ENCODE measurements around the gene RAB1A.

Gene RAB1A

GRCh38 chr2:65146078-65146477 lies 16.2 kb upstream of the RAB1A start:
- no peak for TF ChIP-seq MAX (IDR thresholded peaks at IDR 0.05)
- no peak for TF ChIP-seq FOXM1 (IDR thresholded peaks at IDR 0.05; ENCODE audit: borderline replicate concordance, low read depth)
- no peak for TF ChIP-seq CEBPB (IDR thresholded peaks at IDR 0.05)
- no peak for TF ChIP-seq TCF12 (IDR thresholded peaks at IDR 0.05; ENCODE audit: low read depth)
- TF ChIP-seq USF1 (IDR thresholded peaks at IDR 0.05) = no peak
- TF ChIP-seq NFIC (IDR thresholded peaks at IDR 0.05) = no peak
- no peak for TF ChIP-seq EP300 (IDR thresholded peaks at IDR 0.05; ENCODE audit: borderline replicate concordance)
- TF ChIP-seq YY1 (IDR thresholded peaks at IDR 0.05; ENCODE audit: low read depth) = no peak
- no peak for TF ChIP-seq RAD21 (IDR thresholded peaks at IDR 0.05; ENCODE audit: low read depth)
- no peak for TF ChIP-seq ZBTB7A (IDR thresholded peaks at IDR 0.05; ENCODE audit: low read depth)
- no peak for TF ChIP-seq TAF1 (IDR thresholded peaks at IDR 0.05; ENCODE audit: low read depth)
- no peak for TF ChIP-seq CREB1 (IDR thresholded peaks at IDR 0.05; ENCODE audit: low read depth)
- no peak for TF ChIP-seq REST (IDR thresholded peaks at IDR 0.05; ENCODE audit: low read depth)
- TF ChIP-seq EGR1 (IDR thresholded peaks at IDR 0.05) = no peak
- no peak for TF ChIP-seq TEAD4 (IDR thresholded peaks at IDR 0.05)

- TF ChIP-seq FOXM1 (IDR thresholded peaks at IDR 0.05; ENCODE audit: borderline replicate concordance, low read depth) (no peak), YY1 (IDR thresholded peaks at IDR 0.05; ENCODE audit: low read depth) (no peak)
Observed at GRCh38 chr2:65144571-65144970, 14.7 kb upstream of the RAB1A start.

- TF ChIP-seq TCF12 (IDR thresholded peaks at IDR 0.05; ENCODE audit: low read depth) (no peak), EP300 (IDR thresholded peaks at IDR 0.05; ENCODE audit: borderline replicate concordance) (no peak), REST (IDR thresholded peaks at IDR 0.05; ENCODE audit: low read depth) (no peak), RAD21 (IDR thresholded peaks at IDR 0.05; ENCODE audit: low read depth) (peak; percentile 49), CREB1 (IDR thresholded peaks at IDR 0.05; ENCODE audit: low read depth) (no peak), NFIC (IDR thresholded peaks at IDR 0.05) (no peak), FOXM1 (IDR thresholded peaks at IDR 0.05; ENCODE audit: borderline replicate concordance, low read depth) (no peak), TEAD4 (IDR thresholded peaks at IDR 0.05) (no peak)
Observed at GRCh38 chr2:65142515-65142914, 12.6 kb upstream of the RAB1A start.

- TF ChIP-seq NFIC (IDR thresholded peaks at IDR 0.05) (no peak), EGR1 (IDR thresholded peaks at IDR 0.05) (no peak), TEAD4 (IDR thresholded peaks at IDR 0.05) (no peak), EP300 (IDR thresholded peaks at IDR 0.05; ENCODE audit: borderline replicate concordance) (no peak), CREB1 (IDR thresholded peaks at IDR 0.05; ENCODE audit: low read depth) (no peak), USF1 (IDR thresholded peaks at IDR 0.05) (no peak), TAF1 (IDR thresholded peaks at IDR 0.05; ENCODE audit: low read depth) (no peak), CEBPB (IDR thresholded peaks at IDR 0.05) (no peak), REST (IDR thresholded peaks at IDR 0.05; ENCODE audit: low read depth) (no peak), MAX (IDR thresholded peaks at IDR 0.05) (no peak), FOXM1 (IDR thresholded peaks at IDR 0.05; ENCODE audit: borderline replicate concordance, low read depth) (no peak), YY1 (IDR thresholded peaks at IDR 0.05; ENCODE audit: low read depth) (no peak), ZBTB7A (IDR thresholded peaks at IDR 0.05; ENCODE audit: low read depth) (no peak), RAD21 (IDR thresholded peaks at IDR 0.05; ENCODE audit: low read depth) (no peak)
Observed at GRCh38 chr2:65137197-65137775, 7.4 kb upstream of the RAB1A start.

All from Ishikawa (cell line).